PC-9 (cell line): Measurements from ENCODE around the gene INTS12.

Source experiments
- CTCF ChIP-seq: fragments of 200-600 bp; sonication (generic); conservative IDR thresholded peaks from 2 replicates; pipeline ENCODE4 v1.6.1; 2017; ENCODE audit warnings: mixed run types, antibody characterized with exemption, mild to moderate bottlenecking, moderate library complexity
- EZH2 ChIP-seq: fragments of 200-600 bp; sonication (generic); IDR thresholded peaks from 2 replicates; pipeline ENCODE4 v1.8.0; 2017; ENCODE audit warnings: antibody characterized with exemption, low read depth

GRCh38 chr4:105671301-105671700, 37.2 kb downstream of the INTS12 start:
- TF ChIP-seq CTCF (no peak), EZH2 (no peak)
